DMS114 treated with DMSO at 0.1 percent for 48 hours (cell line): ENCODE results near the gene CDH8.
"Not testable (repeated sequence)": the region's sequence is repeated elsewhere in the genome, so short reads cannot be mapped to it uniquely, and the experiment has no call there.

Experiments
- DNase-seq: peaks from one replicate; lab custom pipeline; 2025; ENCODE audit not compliant: unreplicated experiment; lab: John Stamatoyannopoulos, UW

Gene CDH8

DNA sequence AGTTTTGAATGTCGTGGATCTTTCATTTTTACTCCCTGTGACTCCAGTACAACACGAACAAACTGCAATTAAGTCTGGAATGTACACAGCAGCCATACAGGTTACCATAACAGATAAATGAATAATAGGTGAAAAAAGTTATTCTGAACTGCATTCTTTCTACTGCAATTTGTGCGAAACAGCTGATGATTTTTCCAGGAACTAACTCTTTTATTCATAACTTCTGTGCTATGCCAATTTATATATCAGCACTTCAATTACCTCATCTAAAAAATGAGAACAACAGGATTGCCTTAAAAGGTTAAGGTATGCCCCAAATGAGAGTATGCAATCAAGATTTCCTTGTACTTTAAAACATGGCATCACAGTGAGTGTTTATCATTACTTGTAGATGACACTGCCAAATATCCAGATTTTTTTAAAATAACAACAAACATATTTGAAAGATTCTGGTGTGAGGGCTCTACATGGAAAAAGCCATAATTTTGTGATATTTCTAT is 238.9 kb downstream of the CDH8 start:
- no peak for DNase-seq

DNA sequence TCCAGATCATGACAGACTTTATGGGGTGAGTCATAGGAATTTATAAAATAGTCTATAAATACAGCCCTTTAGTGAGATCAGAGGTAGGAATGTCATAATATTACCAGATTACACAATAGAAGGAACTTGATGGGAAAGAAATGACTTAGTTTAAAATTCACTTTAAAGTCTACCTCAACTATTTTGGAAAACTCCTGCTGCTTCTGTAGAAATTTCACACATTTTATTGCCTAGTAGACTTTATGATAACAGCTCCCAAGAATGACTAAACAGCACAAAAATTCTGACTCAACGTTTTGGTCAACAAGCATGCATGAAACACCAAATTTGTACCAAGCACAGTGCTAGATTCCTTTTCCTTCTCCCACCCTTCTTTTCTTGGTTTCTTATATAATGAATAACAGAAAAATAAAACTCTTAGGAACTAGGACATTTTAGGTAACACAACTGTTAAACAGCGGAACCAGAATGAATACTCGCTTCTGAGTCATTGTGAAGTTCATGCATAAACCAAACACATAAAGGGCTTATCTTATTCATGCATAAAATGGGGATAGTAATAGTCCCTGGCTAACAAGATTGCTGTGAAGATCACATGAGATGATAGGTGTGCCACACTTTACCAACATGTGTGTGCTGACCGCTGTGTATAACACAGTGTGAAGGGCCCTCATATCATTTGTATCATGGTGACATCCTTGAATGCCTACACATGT is 243.9 kb downstream of the CDH8 start:
- no peak for DNase-seq

- no peak for DNase-seq
These were observed 244.8 kb downstream of the CDH8 start for GRCh38 chr16:61791464-61791863.

DNA sequence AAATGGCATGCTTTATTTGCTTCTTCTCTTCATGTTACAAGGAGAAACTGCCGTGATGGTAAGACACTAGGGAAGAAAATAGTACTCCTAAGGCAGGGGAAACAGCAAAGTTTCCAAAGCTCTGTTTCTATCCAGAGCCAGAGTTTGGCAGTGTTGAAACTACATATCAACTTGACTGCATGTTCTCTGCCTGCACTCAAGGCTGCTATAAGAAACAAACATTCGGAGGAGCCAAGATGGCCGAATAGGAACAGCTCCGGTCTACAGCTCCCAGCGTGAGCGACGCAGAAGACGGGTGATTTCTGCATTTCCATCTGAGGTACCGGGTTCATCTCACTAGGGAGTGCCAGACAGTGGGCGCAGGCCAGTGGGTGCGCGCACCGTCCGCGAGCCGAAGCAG is 254.4 kb downstream of the CDH8 start:
- not testable (repeated sequence) for DNase-seq

DNA sequence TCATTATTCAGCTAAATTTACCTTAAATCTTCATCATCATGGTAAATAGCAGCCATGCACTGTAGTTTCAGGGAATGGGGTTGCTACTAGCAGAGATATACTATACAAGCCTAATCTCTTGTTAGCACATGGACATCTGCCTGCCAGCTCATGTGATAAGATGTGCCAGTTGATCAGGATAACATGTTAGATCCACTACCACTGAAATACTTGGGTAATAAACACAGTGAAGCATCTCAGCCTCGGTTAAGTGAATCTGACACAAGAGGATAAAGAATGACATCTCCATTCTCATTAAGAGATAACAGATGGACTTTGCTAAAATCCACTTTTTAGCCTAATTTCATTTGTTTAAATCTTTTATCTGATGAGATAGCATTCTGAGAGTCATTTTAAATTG is 256.1 kb downstream of the CDH8 start:
- DNase-seq = no peak

DNA sequence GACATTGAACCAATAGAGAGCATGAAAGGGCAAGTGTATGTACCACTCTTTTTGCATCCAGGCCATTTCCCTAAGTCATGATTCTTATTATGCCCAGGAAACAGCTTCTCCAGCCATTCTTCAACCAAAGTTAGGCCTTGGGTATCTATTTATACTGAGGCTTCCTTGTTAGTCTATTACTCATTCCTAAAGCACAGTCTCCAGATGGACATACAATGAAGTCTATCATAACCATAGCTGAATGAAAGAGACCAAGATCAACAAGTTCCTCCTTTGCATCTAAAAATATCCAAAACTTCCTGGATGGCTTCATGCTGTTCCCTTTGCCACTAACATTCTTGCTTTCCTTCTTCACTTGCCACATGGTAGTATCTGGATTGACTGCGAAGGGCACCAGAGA is 265.9 kb downstream of the CDH8 start:
- no peak for DNase-seq

- no peak for DNase-seq
These were observed 272.2 kb downstream of the CDH8 start for GRCh38 chr16:61763991-61764390.

DNA sequence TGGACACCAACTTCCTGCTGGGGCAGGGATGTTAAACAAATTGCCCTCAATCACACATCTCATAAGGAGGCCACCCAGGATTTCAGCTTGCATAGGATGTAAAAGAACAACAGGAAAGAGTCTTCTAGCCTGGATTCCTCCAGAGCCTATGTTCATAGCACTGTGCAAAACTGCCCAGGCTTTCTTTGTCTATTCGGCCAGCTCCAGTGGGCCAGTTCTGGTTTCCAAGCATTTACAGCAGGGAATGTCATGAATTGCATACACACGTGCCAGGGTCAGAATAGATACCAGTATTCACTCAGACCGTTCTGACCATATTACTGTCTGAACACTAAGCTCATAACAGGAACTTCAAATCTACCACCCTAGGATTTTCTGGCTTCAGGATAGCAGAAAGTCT is 273.2 kb downstream of the CDH8 start:
- no peak for DNase-seq

DNA sequence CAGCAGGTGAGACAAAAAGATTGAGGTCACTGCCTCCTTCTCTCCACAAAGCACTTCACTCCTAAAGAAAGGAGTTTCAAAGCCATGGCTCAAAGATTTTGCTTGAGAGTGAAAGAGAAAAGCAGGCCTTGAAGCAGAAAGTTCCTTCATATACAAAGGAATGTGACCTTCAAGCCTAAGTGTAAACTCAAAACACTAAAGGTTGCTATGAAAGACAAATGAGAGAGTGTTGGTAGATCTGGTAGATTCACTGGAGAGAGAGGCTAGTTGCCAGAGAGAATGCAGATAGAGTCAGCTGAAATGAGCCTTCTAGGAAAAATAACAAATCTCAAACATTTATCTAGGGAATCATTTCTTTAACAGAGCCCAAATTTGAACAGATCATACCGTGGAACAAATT is 305.2 kb downstream of the CDH8 start:
- DNase-seq = no peak

DNA sequence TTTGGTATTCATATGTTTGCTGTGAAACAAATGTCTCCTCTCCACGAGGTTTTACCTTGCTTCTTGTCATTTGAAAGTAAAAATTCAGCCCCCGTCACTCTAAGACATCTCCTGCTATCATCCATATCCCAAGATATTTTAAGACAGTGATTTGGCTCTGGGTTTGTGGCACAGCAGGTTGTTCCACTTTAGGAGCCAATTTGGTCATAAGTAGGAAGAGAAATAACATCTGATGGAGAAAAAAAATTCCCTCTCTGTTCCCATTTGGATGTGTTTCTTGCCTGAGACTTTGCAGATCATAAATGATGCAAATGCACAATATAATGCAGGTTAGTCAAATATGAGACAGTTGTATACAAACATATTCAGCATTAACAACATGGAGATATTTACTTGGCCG is 309.5 kb downstream of the CDH8 start:
- DNase-seq = no peak

GRCh38 chr16:61726125-61726524 is 310.1 kb downstream of the CDH8 start:
- DNase-seq = no peak

DNA sequence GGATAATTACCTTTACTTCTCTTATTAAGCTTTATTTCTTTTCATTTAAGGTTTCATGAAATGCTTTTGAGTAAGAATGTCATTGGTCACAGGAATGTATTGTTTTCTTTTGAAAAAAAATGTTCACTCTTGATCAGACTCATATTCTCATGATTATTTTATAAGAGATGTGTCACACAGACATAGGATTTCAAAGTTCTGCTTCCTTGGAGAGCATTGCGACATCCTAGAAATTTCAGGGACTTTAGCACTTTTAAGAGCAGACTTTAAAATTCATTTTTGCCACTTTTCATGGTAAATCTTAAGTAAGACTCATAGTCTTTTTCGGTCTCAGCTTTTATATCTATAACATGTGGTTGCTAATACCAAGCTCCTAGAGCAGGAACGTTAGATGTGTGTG is 314.7 kb downstream of the CDH8 start:
- no peak for DNase-seq

GRCh38 chr16:61715393-61715792 is 320.8 kb downstream of the CDH8 start:
- DNase-seq = no peak

- no peak for DNase-seq
These were observed 322.5 kb downstream of the CDH8 start for GRCh38 chr16:61713787-61714186.

DNA sequence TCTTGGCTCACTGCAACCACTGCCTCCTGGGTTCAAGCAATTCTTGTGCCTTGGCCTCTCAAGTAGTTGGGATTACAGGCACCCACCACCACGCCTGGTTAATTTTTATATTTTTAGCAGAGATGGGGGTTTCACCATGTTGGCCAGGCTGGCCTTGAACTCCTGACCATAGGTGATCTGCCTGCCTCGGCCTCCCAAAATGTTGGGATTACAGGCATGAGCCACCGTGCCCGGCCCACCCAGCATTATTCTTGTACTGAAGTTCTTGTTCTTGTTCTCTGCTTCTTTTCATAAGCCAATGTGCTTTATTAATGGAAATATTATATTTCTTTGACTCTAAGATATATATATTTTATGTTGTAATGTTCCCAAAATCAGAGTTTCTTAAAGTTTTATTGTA is 336.6 kb downstream of the CDH8 start:
- not testable (repeated sequence) for DNase-seq

- no peak for DNase-seq
These were observed 351.7 kb downstream of the CDH8 start for GRCh38 chr16:61684541-61684940.

GRCh38 chr16:61681673-61682072 is 354.6 kb downstream of the CDH8 start:
- no peak for DNase-seq

DNA sequence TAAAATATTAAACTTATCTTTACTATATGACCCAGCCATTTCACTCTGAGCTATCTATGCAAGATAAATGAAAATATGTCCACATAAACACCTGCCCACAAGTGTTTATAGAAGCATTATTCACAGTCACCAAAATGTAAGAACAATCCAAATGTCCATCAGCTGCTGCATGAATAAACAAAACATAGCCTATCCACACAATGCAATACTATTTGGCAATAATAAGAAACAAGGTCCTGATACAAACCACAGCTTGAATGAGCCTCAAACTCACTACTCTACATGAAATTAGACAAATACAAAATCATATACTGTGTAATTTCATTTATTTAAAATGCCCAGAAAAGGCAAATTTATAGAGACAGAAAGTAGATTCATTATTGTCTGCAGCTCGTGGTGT is 355.1 kb downstream of the CDH8 start:
- DNase-seq = no peak

DNA sequence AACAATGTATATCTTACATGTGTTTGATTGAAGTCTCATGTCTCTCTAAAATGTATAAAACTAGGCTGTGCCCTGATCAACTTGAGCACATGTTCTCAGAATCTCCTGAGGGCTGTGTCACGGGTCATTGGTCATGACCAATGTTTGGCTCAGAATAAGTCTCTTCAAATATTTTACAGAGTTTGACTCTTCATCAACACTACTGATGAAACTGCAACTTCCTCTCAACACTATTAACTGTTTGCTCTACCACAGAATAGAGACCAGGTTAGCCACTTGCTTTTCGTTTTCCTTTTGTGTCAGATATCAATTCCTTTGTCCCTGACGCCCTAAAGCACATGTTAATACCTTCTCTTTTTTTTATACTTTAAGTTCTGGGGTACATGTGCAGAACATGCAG is 358.1 kb downstream of the CDH8 start:
- DNase-seq = no peak

- no peak for DNase-seq
These were observed 358.5 kb downstream of the CDH8 start for GRCh38 chr16:61677776-61678175.

DNA sequence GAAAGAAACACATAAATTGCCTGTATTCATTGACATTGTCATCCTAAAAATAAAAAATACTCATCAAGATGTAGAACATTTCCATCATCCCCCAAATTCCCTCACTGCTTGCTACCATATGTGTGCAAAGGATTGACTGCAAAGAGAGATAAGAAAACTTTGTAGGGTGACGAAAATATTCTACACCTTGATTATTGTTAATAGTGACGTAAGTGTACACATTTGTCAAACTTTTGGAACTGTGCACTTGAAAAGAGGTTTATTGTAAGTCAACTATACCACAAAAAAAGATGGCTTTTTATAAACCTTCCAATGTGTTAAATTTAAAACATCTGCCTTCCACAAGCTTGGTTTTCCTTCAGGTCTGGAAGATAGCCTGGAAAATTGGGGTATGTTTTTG is 359.5 kb downstream of the CDH8 start:
- DNase-seq = no peak

- no peak for DNase-seq
These were observed 365.1 kb downstream of the CDH8 start for GRCh38 chr16:61671161-61671560.

DNA sequence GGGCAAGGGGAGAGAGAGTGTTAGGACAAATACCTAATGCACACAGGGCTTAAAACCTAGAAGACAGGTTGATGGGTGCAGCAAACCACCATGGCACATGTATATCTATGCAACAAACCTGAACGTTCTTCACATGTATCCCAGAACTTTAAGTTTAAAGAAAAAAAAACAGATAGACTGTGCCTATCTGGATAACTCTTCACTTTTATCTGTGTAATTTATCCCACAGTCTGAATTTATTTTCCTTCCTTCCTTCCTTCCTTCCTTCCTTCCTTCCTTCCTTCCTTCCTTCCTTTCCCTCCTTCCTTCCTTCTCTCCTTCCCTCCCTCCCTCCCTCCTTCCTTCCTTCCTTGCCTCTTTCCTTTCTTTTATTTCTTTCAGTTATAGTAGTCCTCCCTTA is 370.7 kb downstream of the CDH8 start:
- DNase-seq = no peak
